T-cell (primary cell): ENCODE results near the gene LMO7. TPM values are rescaled to one million over a fixed set of nuclear protein-coding genes. Genes with fewer than 3 reads are reported as not detected.

Experiments used
- ATAC-seq, 4 experiments: fragments of 200-7000 bp in 3 of 4; fragments of 150-1000 bp in 1 of 4; cut with Tn5 transposase; replicated peaks in 1 of 4; 1 replicate in 3 of 4; 2 replicates in 1 of 4; pipeline ENCODE4 v1.10.0; 2021; ENCODE audit warnings: moderate library complexity in 3 of 4, mild to moderate bottlenecking in 2 of 4, moderate number of reproducible peaks in 1 of 4
- CTCF ChIA-PET, 2 donors: fragments of 300-600 bp; sonication (Branson Sonifier 250); formaldehyde crosslinking; loops; one replicate each; lab custom pipeline; 2022; ENCODE audit warnings: antibody characterized with exemption in 2 of 2; lab: Charles Lee
- POLR2A ChIA-PET, 2 donors: fragments of 300-600 bp; sonication (Branson Sonifier 250); formaldehyde crosslinking; loops; one replicate each; lab custom pipeline; 2022; ENCODE audit warnings: antibody characterized with exemption in 2 of 2; lab: Charles Lee
- DNase-seq, 35 experiments: peaks; one replicate each; pipeline versions ENCODE4 v3.0.0 to v3.0.0-alpha.2; 2013 to 2023
- H3K27ac ChIP-seq: one replicate; pipeline ENCODE4 v1.5.1; 2013; ENCODE audit warnings: low read length
- H3K27me3 ChIP-seq, 2 experiments: replicated peaks in 1 of 2; 1 replicate in 1 of 2; 2 replicates in 1 of 2; pipeline versions ENCODE4 v1.6.1 to v1.7.0; 2013; ENCODE audit warnings: low read length in 1 of 2, mixed read lengths in 1 of 2; ENCODE audit not compliant: control insufficient read depth in 2 of 2, insufficient read depth in 2 of 2; ENCODE audit errors: extremely low read depth in 1 of 2
- H3K36me3 ChIP-seq, 2 donors: 1 replicate in 1 of 2; 2 replicates in 1 of 2; pipeline versions ENCODE4 v1.6.1 to v1.7.0; 2013; ENCODE audit warnings: low read length in 1 of 2; ENCODE audit not compliant: control insufficient read depth in 2 of 2, insufficient read depth in 1 of 2; ENCODE audit errors: extremely low read depth in 1 of 2
- H3K4me1 ChIP-seq, 2 experiments: 1 replicate in 1 of 2; 2 replicates in 1 of 2; pipeline versions ENCODE4 v1.6.1 to v1.7.0; 2013; ENCODE audit warnings: low read length in 2 of 2, mixed read lengths in 1 of 2; ENCODE audit not compliant: insufficient read depth in 2 of 2, control insufficient read depth in 1 of 2; ENCODE audit errors: extremely low read depth in 1 of 2
- H3K4me3 ChIP-seq, 2 donors: 1 replicate in 1 of 2; 2 replicates in 1 of 2; pipeline versions ENCODE4 v1.5.1 to v1.7.0; 2013; ENCODE audit warnings: mild to moderate bottlenecking in 2 of 2, low read length in 1 of 2, moderate library complexity in 1 of 2; ENCODE audit not compliant: control insufficient read depth in 1 of 2; ENCODE audit errors: extremely low read depth in 1 of 2
- H3K9me3 ChIP-seq: 2 replicates; pipeline ENCODE4 v1.7.0; 2013
- H3K27ac Mint-ChIP-seq, 2 donors: one replicate each; pipeline ENCODE4 v1.8.0; 2020 to 2021; ENCODE audit warnings: mild to moderate bottlenecking in 2 of 2, mixed read lengths in 2 of 2
- H3K27me3 Mint-ChIP-seq, 2 donors: one replicate each; pipeline ENCODE4 v1.8.0; 2021 to 2022; ENCODE audit warnings: mixed read lengths in 2 of 2
- H3K36me3 Mint-ChIP-seq: one replicate; pipeline ENCODE4 v1.8.0; 2021; ENCODE audit warnings: mixed read lengths
- H3K4me1 Mint-ChIP-seq, 3 donors: one replicate each; pipeline ENCODE4 v1.8.0; 2020 to 2022; ENCODE audit warnings: mixed read lengths in 3 of 3, mild to moderate bottlenecking in 1 of 3
- H3K4me3 Mint-ChIP-seq, 3 donors: one replicate each; pipeline ENCODE4 v1.8.0; 2020 to 2022; ENCODE audit warnings: mild to moderate bottlenecking in 3 of 3, mixed read lengths in 3 of 3, moderate library complexity in 3 of 3
- H3K9me3 Mint-ChIP-seq, 3 donors: one replicate each; pipeline ENCODE4 v1.8.0; 2020 to 2022; ENCODE audit warnings: mixed read lengths in 3 of 3
- WGBS: methylation state at CpG from one replicate; pipeline ENCODE4 v1.1.5; 2013; ENCODE audit warnings: missing lambda C conversion rate; ENCODE audit not compliant: insufficient coverage; 5-methylcytosine and 5-hydroxymethylcytosine counted together
- total RNA-seq, 35 experiments: library from RNA in 6 of 35; stranded (reverse) in 6 of 35; fragments of 120-200 nt in 1 of 35; gene quantifications; one replicate each; pipeline versions ENCODE4 v1.2.1 to v1.2.4 and lab custom pipeline; 2013 to 2026

Gene LMO7
- total RNA-seq, 5 donors from 2014 or later (not counting 1 experiment from before 2014, with no cell fraction given) = 22.6 to 46.8 (median 34.0) TPM

DNA sequence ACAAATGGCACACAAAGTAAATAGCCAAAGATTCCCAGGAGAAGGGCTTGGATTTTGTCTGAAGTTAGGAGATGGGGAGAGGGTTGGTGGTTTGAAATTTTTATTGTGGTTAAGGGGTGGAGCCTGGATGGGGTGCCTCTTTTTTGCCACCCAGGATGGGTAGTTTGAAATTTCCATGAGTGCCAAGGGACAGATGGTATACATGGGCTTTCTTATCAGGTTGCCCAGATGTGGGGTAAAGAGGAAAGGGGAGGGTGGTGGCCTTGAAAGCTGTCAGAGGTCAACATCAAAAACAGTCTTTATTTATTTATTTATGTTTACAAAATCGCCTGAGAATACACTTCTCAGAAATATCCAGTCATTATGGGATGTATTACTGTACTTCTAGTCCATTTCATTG is 46.2 kb downstream of the LMO7 start:
- Mint-ChIP-seq H3K36me3 (peaks cover 18% of the 10 kb centered on the region), H3K9me3 (no peaks in the 10 kb centered on the region), H3K27me3 (no peaks in the 10 kb centered on the region), H3K27ac (no peak overlapping the region), H3K4me3 (no peak overlapping the region), H3K4me1 (peaks cover 0 to 5% (median 0%) of the 10 kb centered on the region in 3 donors)
- H3K4me1 ChIP-seq = no peaks in the 10 kb centered on the region
- no peak for ATAC-seq
- no peaks in the 10 kb centered on the region for H3K36me3 ChIP-seq
- H3K9me3 ChIP-seq = no peaks in the 10 kb centered on the region
- CTCF ChIA-PET = interaction anchor here in 1 of 2 donors (0.5 kb wide), 1 partner anchor 184 kb away, joined by 6 read pairs; no protein-coding TSS in a partner anchor
- no peak overlapping the region for H3K4me3 ChIP-seq
- no peaks in the 10 kb centered on the region for H3K27me3 ChIP-seq
- H3K27ac ChIP-seq = no peak overlapping the region
- no peak for DNase-seq
- POLR2A ChIA-PET = no interaction called here
- no CpG with 5 or more reads among the region's 1 CpG for WGBS

DNA sequence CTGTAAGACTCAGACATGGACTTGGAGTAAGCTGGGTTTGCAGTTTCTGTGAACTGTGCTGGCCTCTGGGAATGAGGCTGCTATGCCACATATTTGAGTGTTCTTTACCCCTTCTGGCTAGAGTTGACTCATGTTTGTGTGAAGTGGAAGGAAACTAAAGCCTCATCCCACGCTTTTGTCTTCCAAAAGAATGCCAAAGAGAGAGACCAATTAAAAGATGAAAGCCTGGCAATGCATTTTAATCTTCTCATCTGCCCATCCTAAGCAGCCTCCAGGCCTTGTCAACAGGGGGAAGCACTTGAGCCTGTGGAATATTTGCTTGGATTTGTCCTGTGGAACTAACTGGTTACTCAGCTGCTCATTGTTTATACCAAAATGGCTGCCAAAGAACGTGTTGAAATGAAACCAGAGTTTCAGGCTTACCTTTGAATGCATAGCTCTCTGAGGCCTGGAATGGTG is 49.1 kb downstream of the LMO7 start:
- H3K27me3 Mint-ChIP-seq = no peaks in the 10 kb centered on the region
- DNase-seq (no peak), ATAC-seq (no peak)
- Histone ChIP-seq H3K27ac (no peak overlapping the region), H3K36me3 (no peaks in the 10 kb centered on the region), H3K4me1 (no peaks in the 10 kb centered on the region), H3K27me3 (no peaks in the 10 kb centered on the region), H3K4me3 (no peak overlapping the region), H3K9me3 (no peaks in the 10 kb centered on the region)
- peaks cover 0 to 5% (median 0%) of the 10 kb centered on the region in 3 donors for H3K4me1 Mint-ChIP-seq
- ChIA-PET POLR2A (no interaction called here), CTCF (interaction anchor here in 1 of 2 donors (0.6 to 1.0 kb wide), 2 partner anchors 10 to 1294 kb away, joined by 3 to 5 read pairs; no protein-coding TSS in a partner anchor)
- H3K9me3 Mint-ChIP-seq = no peaks in the 10 kb centered on the region
- H3K27ac Mint-ChIP-seq = no peak overlapping the region
- no peak overlapping the region for H3K4me3 Mint-ChIP-seq
- peaks cover 13% of the 10 kb centered on the region for H3K36me3 Mint-ChIP-seq
- WGBS = no CpG with 5 or more reads among the region's 2 CpGs

DNA sequence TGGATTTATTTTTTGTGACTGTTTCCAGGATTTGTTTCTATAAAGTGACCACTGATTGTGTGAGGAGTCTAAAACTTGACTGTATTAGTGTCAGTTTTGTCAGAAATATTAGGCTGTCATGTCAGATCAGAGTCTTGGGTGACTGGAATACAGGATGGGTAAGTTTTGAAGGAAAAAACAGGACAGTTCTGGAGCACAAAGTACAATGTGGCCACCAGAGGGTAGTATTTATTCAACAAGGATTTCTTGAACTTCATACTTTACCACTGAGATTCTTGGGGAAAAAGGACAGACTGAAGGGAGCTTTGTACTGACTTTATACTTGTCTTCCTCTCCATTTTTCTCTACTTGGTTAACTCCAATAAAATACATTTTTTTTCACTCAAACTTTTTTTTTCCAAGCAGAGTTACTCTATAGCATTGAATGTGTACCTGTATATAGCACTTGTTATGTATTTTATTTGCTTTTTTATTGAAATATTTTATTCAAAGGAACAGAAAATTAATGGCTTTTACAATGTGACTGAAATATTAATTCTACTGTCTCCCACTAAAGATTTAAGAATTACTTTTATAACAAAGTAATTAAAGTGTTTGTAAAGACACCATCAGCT is 51.1 kb downstream of the LMO7 start:
- H3K9me3 ChIP-seq = no peaks in the 10 kb centered on the region
- ATAC-seq (no peak), DNase-seq (peak in 1 of 35 experiments; percentile 4)
- H3K4me1 ChIP-seq = no peaks in the 10 kb centered on the region
- H3K27ac Mint-ChIP-seq = no peak overlapping the region
- H3K4me1 Mint-ChIP-seq = peaks cover 0 to 5% (median 0%) of the 10 kb centered on the region in 3 donors
- H3K36me3 ChIP-seq = no peaks in the 10 kb centered on the region
- H3K27me3 Mint-ChIP-seq = no peaks in the 10 kb centered on the region
- no peaks in the 10 kb centered on the region for H3K9me3 Mint-ChIP-seq
- no peak overlapping the region for H3K4me3 Mint-ChIP-seq
- H3K4me3 ChIP-seq = no peak overlapping the region
- H3K27ac ChIP-seq = no peak overlapping the region
- POLR2A ChIA-PET = no interaction called here
- peaks cover 13% of the 10 kb centered on the region for H3K36me3 Mint-ChIP-seq
- CTCF ChIA-PET = interaction anchor here (0.7 to 1.9 kb wide), 4 partner anchors 8 to 178 kb away, joined by 3 to 7 read pairs (median 4); no protein-coding TSS in a partner anchor
- no peaks in the 10 kb centered on the region for H3K27me3 ChIP-seq

DNA sequence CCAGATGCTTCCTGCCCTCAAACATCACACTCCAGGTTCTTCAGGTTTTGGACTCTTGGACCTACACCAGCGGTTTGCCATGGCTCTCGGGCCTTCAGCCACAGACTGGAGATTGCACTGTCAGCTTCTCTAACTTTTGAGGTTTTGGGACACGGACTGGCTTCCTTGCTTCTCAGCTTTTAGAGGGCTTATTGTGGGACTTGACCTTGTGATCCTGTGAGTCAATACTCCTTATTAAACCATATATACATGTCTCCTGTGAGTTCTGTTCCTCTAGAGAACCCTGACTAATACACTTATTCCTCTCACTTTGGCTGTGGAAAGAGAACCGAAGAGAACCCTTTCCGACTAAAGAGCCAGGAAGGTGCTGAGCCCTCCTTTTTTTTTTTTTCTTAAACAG is 53.6 kb downstream of the LMO7 start:
- no peaks in the 10 kb centered on the region for H3K27me3 ChIP-seq
- Mint-ChIP-seq H3K4me1 (peaks cover 0 to 5% (median 0%) of the 10 kb centered on the region in 3 donors), H3K27me3 (no peaks in the 10 kb centered on the region), H3K4me3 (no peak overlapping the region), H3K9me3 (no peaks in the 10 kb centered on the region), H3K27ac (no peak overlapping the region), H3K36me3 (peaks cover 13% of the 10 kb centered on the region)
- H3K36me3 ChIP-seq = no peaks in the 10 kb centered on the region
- no peak overlapping the region for H3K4me3 ChIP-seq
- H3K4me1 ChIP-seq = no peaks in the 10 kb centered on the region
- no peaks in the 10 kb centered on the region for H3K9me3 ChIP-seq
- ATAC-seq = no peak
- DNase-seq = no peak
- CTCF ChIA-PET = no interaction called here
- no CpG with 5 or more reads among the region's 5 CpGs for WGBS
- H3K27ac ChIP-seq = no peak overlapping the region
- POLR2A ChIA-PET = interaction anchor here in 1 of 2 donors (0.7 kb wide), 1 partner anchor 651 kb away, joined by 3 read pairs; no protein-coding TSS in a partner anchor

DNA sequence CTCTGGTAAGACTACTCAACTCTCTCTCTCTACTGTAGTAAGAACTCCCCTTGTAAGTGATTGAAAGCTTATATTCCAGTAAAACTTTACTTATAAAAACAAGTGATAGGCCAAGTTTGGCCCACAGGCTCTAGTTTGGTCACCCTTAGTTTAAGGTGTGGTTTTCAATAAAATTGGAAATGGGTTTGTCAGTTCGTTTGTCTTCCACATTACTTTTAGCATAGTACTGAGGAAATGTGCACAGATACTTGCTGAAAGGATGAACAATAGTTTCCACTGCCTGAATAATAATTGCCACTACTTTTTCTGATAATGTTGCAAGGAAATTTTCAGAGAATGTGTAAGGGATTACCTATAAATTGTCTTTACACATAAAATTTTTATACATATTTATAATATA is 54.5 kb downstream of the LMO7 start:
- H3K4me3 ChIP-seq = no peak overlapping the region
- ChIA-PET POLR2A (interaction anchor here in 1 of 2 donors (0.7 kb wide), 1 partner anchor 651 kb away, joined by 3 read pairs; no protein-coding TSS in a partner anchor), CTCF (no interaction called here)
- DNase-seq (no peak), ATAC-seq (no peak)
- no CpG with 5 or more reads among the region's 1 CpG for whole genome bisulfite sequencing
- Mint-ChIP-seq H3K4me3 (no peak overlapping the region), H3K9me3 (no peaks in the 10 kb centered on the region), H3K4me1 (peaks cover 0 to under 1% (median 0%) of the 10 kb centered on the region in 3 donors), H3K27ac (no peak overlapping the region), H3K27me3 (no peaks in the 10 kb centered on the region), H3K36me3 (peaks cover 8% of the 10 kb centered on the region)
- no peak overlapping the region for H3K27ac ChIP-seq
- no peaks in the 10 kb centered on the region for H3K9me3 ChIP-seq
- no peaks in the 10 kb centered on the region for H3K27me3 ChIP-seq
- no peaks in the 10 kb centered on the region for H3K36me3 ChIP-seq
- no peaks in the 10 kb centered on the region for H3K4me1 ChIP-seq

DNA sequence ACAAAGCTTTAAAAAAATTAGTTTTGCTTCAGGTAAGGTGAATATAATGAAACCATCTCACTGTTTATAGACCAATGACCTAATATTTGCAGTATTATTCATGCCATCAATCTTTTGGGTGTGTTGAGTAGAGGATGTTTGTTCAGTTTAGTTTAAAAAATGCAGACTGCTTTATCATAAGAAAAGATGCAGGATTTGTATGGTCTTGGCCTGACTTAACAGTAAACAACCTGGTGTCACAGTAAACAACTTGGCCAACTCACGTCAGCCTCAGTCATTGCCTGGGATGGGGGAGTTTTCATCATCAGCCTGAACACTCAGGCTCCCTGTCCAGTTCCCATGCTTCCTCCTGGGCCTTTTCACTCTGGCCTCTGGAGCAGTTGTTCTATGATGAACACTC is 55.1 kb downstream of the LMO7 start:
- no peaks in the 10 kb centered on the region for H3K36me3 ChIP-seq
- H3K4me3 Mint-ChIP-seq = no peak overlapping the region
- ATAC-seq (no peak), DNase-seq (no peak)
- no peak overlapping the region for H3K4me3 ChIP-seq
- H3K27ac Mint-ChIP-seq = no peak overlapping the region
- H3K9me3 Mint-ChIP-seq = no peaks in the 10 kb centered on the region
- POLR2A ChIA-PET = no interaction called here
- H3K4me1 Mint-ChIP-seq = no peaks in the 10 kb centered on the region
- H3K27me3 ChIP-seq = no peaks in the 10 kb centered on the region
- H3K27ac ChIP-seq = no peak overlapping the region
- no CpG with 5 or more reads among the region's 1 CpG for WGBS
- CTCF ChIA-PET = no interaction called here
- H3K36me3 Mint-ChIP-seq = peaks cover 8% of the 10 kb centered on the region
- no peaks in the 10 kb centered on the region for H3K9me3 ChIP-seq
- H3K4me1 ChIP-seq = peaks cover 0 to 3% of the 10 kb centered on the region in 2 experiments
- H3K27me3 Mint-ChIP-seq = no peaks in the 10 kb centered on the region
